NT2/D1 (cell line): ENCODE data around the gene GBF1.

Experiments
- SUZ12 ChIP-seq: IDR thresholded peaks from 2 replicates; pipeline ENCODE4 v1.6.1; 2011; ENCODE audit not compliant: insufficient read length, insufficient read depth; ENCODE audit errors: extremely low read depth
- ZNF274 ChIP-seq: IDR thresholded peaks from 2 replicates; pipeline ENCODE4 v1.6.1; 2011; ENCODE audit warnings: mild to moderate bottlenecking, low read depth, low read length

DNA sequence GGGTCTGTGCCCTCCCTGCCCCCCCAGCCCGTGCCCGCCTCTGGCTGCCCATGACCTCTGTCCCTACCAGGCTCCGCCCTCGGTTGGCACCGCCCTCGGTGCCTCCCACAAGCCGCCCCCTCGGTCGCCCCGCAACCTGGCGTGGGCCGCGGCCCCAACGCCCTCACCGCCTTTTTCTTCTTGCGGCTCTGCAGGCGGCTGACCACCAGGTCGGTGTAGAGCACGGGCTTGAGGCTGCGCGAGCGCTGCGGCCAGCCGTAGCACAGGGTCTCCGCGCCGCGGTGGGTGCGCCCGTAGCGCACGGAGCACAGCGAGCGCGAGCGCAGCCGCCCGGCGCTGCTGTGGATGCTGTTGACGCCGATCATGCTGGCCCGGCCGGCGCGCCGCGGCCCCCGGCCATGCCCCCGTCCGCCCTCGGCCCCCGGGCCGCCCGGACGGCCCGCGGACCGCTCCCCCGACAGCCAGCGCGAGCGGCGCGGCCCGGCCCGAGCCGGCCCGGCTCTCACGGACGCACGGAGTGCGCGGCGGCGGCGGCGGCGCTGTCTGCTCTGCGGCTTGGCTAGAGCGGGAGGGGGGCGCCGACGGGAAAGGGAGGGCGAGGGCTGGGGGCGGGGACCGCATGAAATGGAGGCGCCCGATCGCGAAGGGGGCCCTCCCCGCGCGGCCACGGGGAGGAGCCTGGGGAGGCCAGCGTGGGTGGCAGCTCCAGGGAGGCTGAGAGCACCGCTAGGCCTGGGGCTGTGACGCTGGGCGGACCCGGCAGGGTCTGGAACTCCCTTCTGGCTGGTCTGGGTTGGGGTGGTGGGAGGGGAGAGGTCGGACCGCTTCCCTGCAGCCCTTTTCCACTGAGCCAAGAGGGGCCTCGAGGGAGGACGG, 163.6 kb downstream of the GBF1 start:
- TF ChIP-seq ZNF274 (no peak), SUZ12 (no peak)
